GM19351 (cell line): ENCODE measurements around the gene PDCD1.

Source experiments
- ATAC-seq: cut with Tn5 transposase; IDR thresholded peaks from one replicate; pipeline ENCODE4 v1.9.1; 2021; ENCODE audit warnings: mild to moderate bottlenecking, moderate library complexity; ENCODE audit not compliant: unreplicated experiment

PDCD1 gene

GRCh38 chr2:241865957-241866789 is 7.5 kb upstream of the PDCD1 start:
- no peak for ATAC-seq

- no peak for ATAC-seq
Observed at GRCh38 chr2:241865416-241865956, 6.8 kb upstream of the PDCD1 start.

- no peak for ATAC-seq
Observed at GRCh38 chr2:241864850-241865213, 6.1 kb upstream of the PDCD1 start.

- no peak for ATAC-seq
Observed at GRCh38 chr2:241864168-241864849, 5.6 kb upstream of the PDCD1 start.

- ATAC-seq: peak; percentile 35
Observed at GRCh38 chr2:241863536-241863954, 4.9 kb upstream of the PDCD1 start.

- ATAC-seq: no peak
Observed at GRCh38 chr2:241862775-241863535, 4.3 kb upstream of the PDCD1 start.

- ATAC-seq: no peak
Observed at GRCh38 chr2:241862093-241862492, 3.4 kb upstream of the PDCD1 start.

GRCh38 chr2:241861264-241861663 is 2.6 kb upstream of the PDCD1 start:
- no peak for ATAC-seq

GRCh38 chr2:241860184-241861078 is 1.7 kb upstream of the PDCD1 start:
- peak; percentile 4 for ATAC-seq

GRCh38 chr2:241859436-241860183 is 916 bp upstream of the PDCD1 start:
- peak; percentile 43 for ATAC-seq

GRCh38 chr2:241859017-241859435 is 332 bp upstream of the PDCD1 start:
- no peak for ATAC-seq

GRCh38 chr2:241857572-241858121 is 1.0 kb downstream of the PDCD1 start:
- no peak for ATAC-seq

- ATAC-seq: no peak
Observed at GRCh38 chr2:241857041-241857541, 1.6 kb downstream of the PDCD1 start.

- ATAC-seq: no peak
Observed at GRCh38 chr2:241855888-241856422, 2.7 kb downstream of the PDCD1 start.

GRCh38 chr2:241855245-241855887 is 3.3 kb downstream of the PDCD1 start:
- ATAC-seq: no peak

GRCh38 chr2:241854342-241855244 is 4.1 kb downstream of the PDCD1 start:
- no peak for ATAC-seq

- no peak for ATAC-seq
Observed at GRCh38 chr2:241853651-241854341, 4.9 kb downstream of the PDCD1 start.
